Adrenal gland (tissue), 12 donors: ENCODE results near the gene CDH18. TPM values are rescaled to one million over a fixed set of nuclear protein-coding genes. Genes with fewer than 3 reads are reported as not detected.

Experiments used
- DNase-seq, 7 donors: peaks; one replicate each; pipeline ENCODE4 v3.0.0-alpha.2; 2019 to 2020
- H3K27ac ChIP-seq, 5 donors: fragments of 200-600 bp; sonication (generic) in 4 of 5; 1 replicate in 3 of 5; 2 replicates in 2 of 5; pipeline versions ENCODE4 v1.5.1 to v1.8.0; 2016 to 2020; ENCODE audit warnings: mild to moderate bottlenecking in 1 of 5
- H3K27me3 ChIP-seq: fragments of 200-600 bp; 2 replicates; pipeline ENCODE4 v1.8.0; 2021
- H3K36me3 ChIP-seq, 2 donors: fragments of 200-600 bp; replicated peaks in 1 of 2; 1 replicate in 1 of 2; 2 replicates in 1 of 2; pipeline versions ENCODE4 v1.5.1 to v1.8.0; 2018 to 2022
- H3K4me1 ChIP-seq, 2 donors: fragments of 200-600 bp; replicated peaks in 1 of 2; 1 replicate in 1 of 2; 2 replicates in 1 of 2; pipeline versions ENCODE4 v1.5.1 to v1.8.0; 2018 to 2021
- H3K4me3 ChIP-seq, 4 donors: fragments of 200-600 bp; sonication (generic) in 3 of 4; one replicate each; pipeline ENCODE4 v1.5.1; 2016 to 2018
- H3K9me3 ChIP-seq, 3 donors: fragments of 200-600 bp; sonication (generic) in 1 of 3; replicated peaks in 1 of 3; 1 replicate in 2 of 3; 2 replicates in 1 of 3; pipeline versions ENCODE4 v1.5.1 to v1.8.0; 2016 to 2021
- CTCF ChIP-seq, 6 experiments: fragments of 450-650 bp in 4 of 6; fragments of 200-600 bp in 2 of 6; sonication (generic) in 1 of 6; IDR thresholded peaks; 1 replicate in 5 of 6; 2 replicates in 1 of 6; pipeline versions ENCODE4 v1.5.1 to v1.8.0; 2016 to 2021; ENCODE audit warnings: antibody characterized with exemption in 6 of 6, mild to moderate bottlenecking in 2 of 6, moderate library complexity in 1 of 6
- POLR2A ChIP-seq, 2 donors: fragments of 450-650 bp; IDR thresholded peaks; one replicate each; pipeline ENCODE4 v1.6.1; 2017; ENCODE audit warnings: antibody characterized with exemption in 2 of 2, mild to moderate bottlenecking in 2 of 2, moderate library complexity in 1 of 2
- WGBS, 4 donors: extraction: QIAGEN DNeasy Blood & Tissue Kit in 2 of 4; methylation state at CpG; one replicate each; pipeline versions ENCODE4 v1.1.5 to v1.1.7; 2013 to 2017; 5-methylcytosine and 5-hydroxymethylcytosine counted together
- intact Hi-C, 2 donors: fragments of 100-400 bp; cut with DNase I; formaldehyde crosslinking; loops; one replicate each; pipeline versions ENCODE4 v1.14.1 to v1.15.0; 2022 to 2023
- polyA plus RNA-seq, 3 donors: library from polyadenylated mRNA; stranded (reverse); fragments of 200-250 nt in 2 of 3; fragments of 350-450 nt in 1 of 3; fragmentation: Illumina TruSeq in 1 of 3; extraction: RNeasy Lipid Tissue Mini Kit (QIAGEN cat#74804) in 1 of 3; gene quantifications; one replicate each; pipeline ENCODE4 v1.2.3, GENCODE V29; 2013 to 2014
- total RNA-seq, 9 donors: library from RNA; depleted of rRNA in 4 of 9; stranded (reverse); fragments of >200 nt in 4 of 9; fragments of 120-200 nt in 1 of 9; fragmentation: NEBNext Ultra II Directional in 1 of 9; extraction: Animal tissue kit (Norgen Biotek cat#: 25700) in 1 of 9; gene quantifications; one replicate each; pipeline versions ENCODE4 v1.1.0 to v1.2.4, GENCODE V29; 2013 to 2023
- donor health status: healthy with polysubstance abuse.
- donor health status: Bipolar disorder and iron deficiency.
- donor health status: DM: yes; HTN: yes; CAD: no.
- donor health status: DM: no; HTN: no; CAD: no.
- donor health status: DM: no; HTN: no; CAD: no.
- donor health status: DM: yes; HTN: yes; CAD: no.

Gene CDH18
- total and polyA plus RNA-seq, 12 donors, result 0.23 to 9.0 (median 3.9) TPM; not detected in 4

GRCh38 chr5:19538607-19539006, 449.4 kb downstream of the CDH18 start:
- Histone ChIP-seq H3K4me3 (no peak overlapping the region), H3K36me3 (no peaks in the 10 kb centered on the region), H3K27me3 (no peaks in the 10 kb centered on the region), H3K9me3 (no peaks in the 10 kb centered on the region), H3K27ac (no peak overlapping the region), H3K4me1 (no peaks in the 10 kb centered on the region)
- no peak for DNase-seq
- intact Hi-C loops, result no loop called here
- TF ChIP-seq CTCF (IDR thresholded peaks at IDR 0.05) (no peak), POLR2A (IDR thresholded peaks at IDR 0.05) (no peak)
- WGBS, 4 donors, result 85 to 95% (median 90%) methylated on average over 2 of the region's 2 CpGs

GRCh38 chr5:19536387-19536786, 451.6 kb downstream of the CDH18 start:
- Histone ChIP-seq H3K4me1 (no peaks in the 10 kb centered on the region), H3K9me3 (no peaks in the 10 kb centered on the region), H3K27me3 (no peaks in the 10 kb centered on the region), H3K36me3 (no peaks in the 10 kb centered on the region), H3K27ac (no peak overlapping the region), H3K4me3 (no peak overlapping the region)
- no peak for DNase-seq
- intact Hi-C loops, result no loop called here
- no peak for TF ChIP-seq CTCF (IDR thresholded peaks at IDR 0.05)
- no peak for TF ChIP-seq POLR2A (IDR thresholded peaks at IDR 0.05)
- WGBS, 4 donors, result 75 to 89% (median 84%) methylated on average over 4 of the region's 4 CpGs

- no peak overlapping the region for H3K27ac ChIP-seq
- TF ChIP-seq POLR2A (IDR thresholded peaks at IDR 0.05) (no peak), CTCF (IDR thresholded peaks at IDR 0.05) (no peak)
- H3K4me3 ChIP-seq, result no peak overlapping the region
- DNase-seq, result no peak
- no peaks in the 10 kb centered on the region for H3K9me3 ChIP-seq
- no peaks in the 10 kb centered on the region for H3K4me1 ChIP-seq
- no peaks in the 10 kb centered on the region for H3K27me3 ChIP-seq
- WGBS, 4 donors, result 84 to 93% (median 89%) methylated on average over 1 of the region's 1 CpG
- no peaks in the 10 kb centered on the region for H3K36me3 ChIP-seq
- intact Hi-C loops, result no loop called here
Observed at GRCh38 chr5:19534751-19535150, 453.2 kb downstream of the CDH18 start.

- H3K27me3 ChIP-seq, result no peaks in the 10 kb centered on the region
- no peak for TF ChIP-seq CTCF (IDR thresholded peaks at IDR 0.05)
- H3K9me3 ChIP-seq, result no peaks in the 10 kb centered on the region
- 74 to 83% (median 79%) methylated on average over 4 of the region's 4 CpGs for WGBS, 4 donors
- no peaks in the 10 kb centered on the region for H3K4me1 ChIP-seq
- intact Hi-C loops, result no loop called here
- no peak for DNase-seq
- H3K4me3 ChIP-seq, result no peak overlapping the region
- H3K27ac ChIP-seq, result no peak overlapping the region
- no peaks in the 10 kb centered on the region for H3K36me3 ChIP-seq
Observed at GRCh38 chr5:19532936-19533335, 455.1 kb downstream of the CDH18 start.
